H1 (cell line): ENCODE measurements around the gene OOSP2.
"Not testable (repeated sequence)": the region's sequence is repeated elsewhere in the genome, so short reads cannot be mapped to it uniquely, and the experiment has no call there.

Experiments used
- CEBPB ChIP-seq: IDR thresholded peaks from 2 replicates; pipeline ENCODE4 v1.6.1; 2012; ENCODE audit warnings: low read depth, low read length
- EZH2 ChIP-seq: fragments of 200-600 bp; sonication (generic); IDR thresholded peaks from 2 replicates; pipeline ENCODE4 v1.7.1; 2012; ENCODE audit warnings: low read depth, mild to moderate bottlenecking, moderate library complexity, low read length, inconsistent platforms; ENCODE audit not compliant: severe bottlenecking
- GTF2F1 ChIP-seq: IDR thresholded peaks from 2 replicates; pipeline ENCODE4 v1.6.1; 2012; ENCODE audit warnings: low read depth, low read length, improper control_type of control experiment, borderline replicate concordance
- HDAC6 ChIP-seq: IDR thresholded peaks from one replicate; pipeline ENCODE4 v1.7.1; 2012; ENCODE audit warnings: low read depth, mild to moderate bottlenecking, inconsistent platforms, low read length, moderate library complexity
- KDM1A ChIP-seq: fragments of 200-600, 300-600 bp; sonication (generic); IDR thresholded peaks from 2 replicates; pipeline ENCODE4 v1.7.1; 2016; ENCODE audit warnings: mild to moderate bottlenecking, low read length, borderline replicate concordance
- PHF8 ChIP-seq: fragments of 200-600 bp; sonication (generic); conservative IDR thresholded peaks from 2 replicates; pipeline ENCODE4 v1.7.1; 2012; ENCODE audit warnings: low read depth, mild to moderate bottlenecking, inconsistent platforms, low read length, moderate library complexity
- POLR2AphosphoS5 ChIP-seq: IDR thresholded peaks from 2 replicates; pipeline ENCODE4 v1.6.1; 2011; ENCODE audit warnings: low read depth, low read length
- RAD21 ChIP-seq, 2 experiments: IDR thresholded peaks in 1 of 2; conservative IDR thresholded peaks in 1 of 2; 2 replicates each; pipeline ENCODE4 v1.6.1; 2011; ENCODE audit warnings: low read depth in 2 of 2, low read length in 2 of 2, improper control_type of control experiment in 1 of 2, inconsistent platforms in 1 of 2, mild to moderate bottlenecking in 1 of 2, moderate library complexity in 1 of 2
- YY1 ChIP-seq: IDR thresholded peaks from 2 replicates; pipeline ENCODE4 v1.6.1; 2011; ENCODE audit warnings: low read depth, mild to moderate bottlenecking, low read length
- TF ChIP-seq, protein P1 (sequence below), 3 experiments: IDR thresholded peaks; 1 replicate in 2 of 3; 2 replicates in 1 of 3; pipeline versions ENCODE4 v1.5.1 to v1.6.1; 2011; ENCODE audit warnings: low read length in 3 of 3, mild to moderate bottlenecking in 3 of 3, inconsistent platforms in 2 of 3, low read depth in 1 of 3, moderate library complexity in 1 of 3; ENCODE audit not compliant: insufficient read depth in 1 of 3; ENCODE audit errors: control extremely low read depth in 1 of 3

DNA sequence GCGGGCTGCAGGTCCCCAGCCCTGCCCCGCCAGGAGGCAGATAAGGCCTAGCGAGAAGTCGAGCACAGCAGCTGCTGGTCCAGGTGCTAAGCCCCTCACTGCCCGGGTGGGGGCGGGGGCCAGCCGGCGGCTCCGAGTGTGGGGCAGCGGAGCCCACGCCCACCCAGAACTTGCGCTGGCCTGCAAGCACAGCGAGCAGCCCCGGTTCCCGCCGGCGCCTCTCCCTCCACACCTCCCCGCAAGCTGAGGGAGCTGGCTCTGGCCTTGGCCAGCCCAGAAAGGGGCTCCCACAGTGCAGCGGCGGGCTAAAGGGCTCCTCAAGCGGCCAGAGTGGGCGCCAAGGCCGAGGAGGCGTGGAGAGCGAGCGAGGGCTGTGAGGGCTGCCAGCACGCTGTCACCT lies 19.8 kb upstream of the OOSP2 start:
- TF ChIP-seq, protein P1, sequence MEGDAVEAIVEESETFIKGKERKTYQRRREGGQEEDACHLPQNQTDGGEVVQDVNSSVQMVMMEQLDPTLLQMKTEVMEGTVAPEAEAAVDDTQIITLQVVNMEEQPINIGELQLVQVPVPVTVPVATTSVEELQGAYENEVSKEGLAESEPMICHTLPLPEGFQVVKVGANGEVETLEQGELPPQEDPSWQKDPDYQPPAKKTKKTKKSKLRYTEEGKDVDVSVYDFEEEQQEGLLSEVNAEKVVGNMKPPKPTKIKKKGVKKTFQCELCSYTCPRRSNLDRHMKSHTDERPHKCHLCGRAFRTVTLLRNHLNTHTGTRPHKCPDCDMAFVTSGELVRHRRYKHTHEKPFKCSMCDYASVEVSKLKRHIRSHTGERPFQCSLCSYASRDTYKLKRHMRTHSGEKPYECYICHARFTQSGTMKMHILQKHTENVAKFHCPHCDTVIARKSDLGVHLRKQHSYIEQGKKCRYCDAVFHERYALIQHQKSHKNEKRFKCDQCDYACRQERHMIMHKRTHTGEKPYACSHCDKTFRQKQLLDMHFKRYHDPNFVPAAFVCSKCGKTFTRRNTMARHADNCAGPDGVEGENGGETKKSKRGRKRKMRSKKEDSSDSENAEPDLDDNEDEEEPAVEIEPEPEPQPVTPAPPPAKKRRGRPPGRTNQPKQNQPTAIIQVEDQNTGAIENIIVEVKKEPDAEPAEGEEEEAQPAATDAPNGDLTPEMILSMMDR (IDR thresholded peaks at IDR 0.05; ENCODE audit: control extremely low read depth in 1 of 3, insufficient read depth in 1 of 3, low read depth in 1 of 3, low read length in 3 of 3), result not testable (repeated sequence)
- TF ChIP-seq POLR2AphosphoS5; RAD21 (IDR thresholded peaks at IDR 0.05 in 1 of 2, conservative IDR thresholded peaks at IDR 0.05 in 1 of 2; ENCODE audit: low read depth in 2 of 2, low read length in 2 of 2); YY1; GTF2F1; PHF8; CEBPB; EZH2; KDM1A; HDAC6: not testable (repeated sequence)
